Osteoblast (primary cell): ENCODE measurements around the gene SAPCD2. TPM values are rescaled to one million over a fixed set of nuclear protein-coding genes. Genes with fewer than 3 reads are reported as not detected.

Experiments
- DNase-seq: peaks from one replicate; pipeline ENCODE4 v3.0.0; 2011; ENCODE audit warnings: low spot score, mixed read lengths; ENCODE audit not compliant: insufficient read length; ENCODE audit errors: missing footprints
- H2AFZ ChIP-seq: 2 replicates; pipeline ENCODE4 v1.6.0; 2011; ENCODE audit warnings: mild to moderate bottlenecking, low read length
- H3K27ac ChIP-seq: 2 replicates; pipeline ENCODE4 v1.5.1; 2011; ENCODE audit warnings: mild to moderate bottlenecking, low read depth, low read length, moderate library complexity
- H3K27me3 ChIP-seq: 2 replicates; pipeline ENCODE4 v1.6.0; 2012; ENCODE audit warnings: mild to moderate bottlenecking, control low read depth, inconsistent platforms, low read length, moderate library complexity; ENCODE audit not compliant: insufficient read depth
- H3K36me3 ChIP-seq: 2 replicates; pipeline ENCODE4 v1.5.1; 2011; ENCODE audit warnings: mild to moderate bottlenecking, low read length, control low read depth, moderate library complexity; ENCODE audit not compliant: insufficient read depth
- H3K4me1 ChIP-seq: 2 replicates; pipeline ENCODE4 v1.5.1; 2011; ENCODE audit warnings: mild to moderate bottlenecking, low read length, control low read depth, moderate library complexity; ENCODE audit not compliant: insufficient read depth
- H3K4me2 ChIP-seq: 2 replicates; pipeline ENCODE4 v1.6.0; 2011; ENCODE audit warnings: mild to moderate bottlenecking, low read length; ENCODE audit not compliant: insufficient read depth
- H3K4me3 ChIP-seq: fragments of 200-600 bp; sonication (generic); 3 replicates; pipeline ENCODE4 v1.5.1; 2012; ENCODE audit warnings: mild to moderate bottlenecking, low read length, inconsistent platforms; ENCODE audit not compliant: insufficient read depth
- H3K79me2 ChIP-seq: 2 replicates; pipeline ENCODE4 v1.6.0; 2012; ENCODE audit warnings: mild to moderate bottlenecking, low read length, control low read depth, inconsistent platforms; ENCODE audit not compliant: insufficient read depth
- H3K9me3 ChIP-seq: 2 replicates; pipeline ENCODE4 v1.5.1; 2011; ENCODE audit warnings: low read depth, low read length, control low read depth
- H4K20me1 ChIP-seq: 2 replicates; pipeline ENCODE4 v1.6.0; 2012; ENCODE audit warnings: mild to moderate bottlenecking, low read length, control low read depth; ENCODE audit not compliant: insufficient read depth
- total RNA-seq: library from RNA; depleted of rRNA; stranded (reverse); fragments of >200 nt; gene quantifications from 2 replicates; pipeline ENCODE4 v1.2.3, GENCODE V29; 2012
- TF ChIP-seq, protein P1 (sequence below): IDR thresholded peaks from 2 replicates; pipeline ENCODE4 v1.5.1; 2011; ENCODE audit warnings: mild to moderate bottlenecking, low read depth, low read length, moderate library complexity; ENCODE audit errors: extremely low read depth

The SAPCD2 gene
- total RNA-seq, 1 donor, result 1.1 TPM

- peak overlapping the region; percentile 62 for H2AFZ ChIP-seq
- TF ChIP-seq, protein P1, sequence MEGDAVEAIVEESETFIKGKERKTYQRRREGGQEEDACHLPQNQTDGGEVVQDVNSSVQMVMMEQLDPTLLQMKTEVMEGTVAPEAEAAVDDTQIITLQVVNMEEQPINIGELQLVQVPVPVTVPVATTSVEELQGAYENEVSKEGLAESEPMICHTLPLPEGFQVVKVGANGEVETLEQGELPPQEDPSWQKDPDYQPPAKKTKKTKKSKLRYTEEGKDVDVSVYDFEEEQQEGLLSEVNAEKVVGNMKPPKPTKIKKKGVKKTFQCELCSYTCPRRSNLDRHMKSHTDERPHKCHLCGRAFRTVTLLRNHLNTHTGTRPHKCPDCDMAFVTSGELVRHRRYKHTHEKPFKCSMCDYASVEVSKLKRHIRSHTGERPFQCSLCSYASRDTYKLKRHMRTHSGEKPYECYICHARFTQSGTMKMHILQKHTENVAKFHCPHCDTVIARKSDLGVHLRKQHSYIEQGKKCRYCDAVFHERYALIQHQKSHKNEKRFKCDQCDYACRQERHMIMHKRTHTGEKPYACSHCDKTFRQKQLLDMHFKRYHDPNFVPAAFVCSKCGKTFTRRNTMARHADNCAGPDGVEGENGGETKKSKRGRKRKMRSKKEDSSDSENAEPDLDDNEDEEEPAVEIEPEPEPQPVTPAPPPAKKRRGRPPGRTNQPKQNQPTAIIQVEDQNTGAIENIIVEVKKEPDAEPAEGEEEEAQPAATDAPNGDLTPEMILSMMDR, result no peak
- peak overlapping the region; percentile 71 for H3K4me3 ChIP-seq
- H3K27ac ChIP-seq, result no peak overlapping the region
- peaks cover 6% of the 10 kb centered on the region for H4K20me1 ChIP-seq
- H3K9me3 ChIP-seq, result no peaks in the 10 kb centered on the region
- peak overlapping the region; percentile 82 for H3K4me2 ChIP-seq
- no peaks in the 10 kb centered on the region for H3K36me3 ChIP-seq
- H3K79me2 ChIP-seq, result no peaks in the 10 kb centered on the region
- H3K4me1 ChIP-seq, result peaks cover 5% of the 10 kb centered on the region
- H3K27me3 ChIP-seq, result no peaks in the 10 kb centered on the region
- peak; percentile 58 for DNase-seq
Measured at GRCh38 chr9:137071282-137071681, 925 bp upstream of the SAPCD2 start.

DNA sequence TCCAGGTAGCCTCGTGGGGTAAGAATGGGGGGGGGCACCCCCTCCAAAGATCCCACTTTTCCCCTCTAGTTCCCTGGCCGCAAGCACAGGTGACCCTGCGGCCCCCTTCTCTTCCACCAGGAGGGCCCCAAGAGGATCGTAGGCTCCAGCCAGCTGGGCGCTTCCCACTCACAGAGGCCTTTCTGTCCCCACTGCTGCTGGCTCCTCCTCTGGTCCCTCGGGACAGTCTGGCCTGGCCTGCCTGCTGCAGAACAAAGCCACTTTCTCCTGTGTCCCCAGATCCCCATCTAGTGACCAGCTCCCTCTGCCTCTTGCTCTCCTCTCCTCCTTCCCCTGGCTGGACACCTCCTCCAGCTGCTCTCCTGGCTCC lies 534 bp upstream of the SAPCD2 start:
- Histone ChIP-seq H2AFZ (peak overlapping the region; percentile 62), H3K79me2 (no peaks in the 10 kb centered on the region), H3K27ac (no peak overlapping the region), H4K20me1 (peaks cover 6% of the 10 kb centered on the region), H3K4me1 (peaks cover 5% of the 10 kb centered on the region), H3K4me3 (peak overlapping the region; percentile 71), H3K27me3 (no peaks in the 10 kb centered on the region), H3K9me3 (no peaks in the 10 kb centered on the region), H3K4me2 (peak overlapping the region; percentile 82), H3K36me3 (no peaks in the 10 kb centered on the region)
- no peak for DNase-seq
- TF ChIP-seq, protein P1, result no peak

- DNase-seq, result peak; percentile 87
- TF ChIP-seq, protein P1, result no peak
Measured at GRCh38 chr9:137069508-137070091, 757 bp downstream of the SAPCD2 start.

DNA sequence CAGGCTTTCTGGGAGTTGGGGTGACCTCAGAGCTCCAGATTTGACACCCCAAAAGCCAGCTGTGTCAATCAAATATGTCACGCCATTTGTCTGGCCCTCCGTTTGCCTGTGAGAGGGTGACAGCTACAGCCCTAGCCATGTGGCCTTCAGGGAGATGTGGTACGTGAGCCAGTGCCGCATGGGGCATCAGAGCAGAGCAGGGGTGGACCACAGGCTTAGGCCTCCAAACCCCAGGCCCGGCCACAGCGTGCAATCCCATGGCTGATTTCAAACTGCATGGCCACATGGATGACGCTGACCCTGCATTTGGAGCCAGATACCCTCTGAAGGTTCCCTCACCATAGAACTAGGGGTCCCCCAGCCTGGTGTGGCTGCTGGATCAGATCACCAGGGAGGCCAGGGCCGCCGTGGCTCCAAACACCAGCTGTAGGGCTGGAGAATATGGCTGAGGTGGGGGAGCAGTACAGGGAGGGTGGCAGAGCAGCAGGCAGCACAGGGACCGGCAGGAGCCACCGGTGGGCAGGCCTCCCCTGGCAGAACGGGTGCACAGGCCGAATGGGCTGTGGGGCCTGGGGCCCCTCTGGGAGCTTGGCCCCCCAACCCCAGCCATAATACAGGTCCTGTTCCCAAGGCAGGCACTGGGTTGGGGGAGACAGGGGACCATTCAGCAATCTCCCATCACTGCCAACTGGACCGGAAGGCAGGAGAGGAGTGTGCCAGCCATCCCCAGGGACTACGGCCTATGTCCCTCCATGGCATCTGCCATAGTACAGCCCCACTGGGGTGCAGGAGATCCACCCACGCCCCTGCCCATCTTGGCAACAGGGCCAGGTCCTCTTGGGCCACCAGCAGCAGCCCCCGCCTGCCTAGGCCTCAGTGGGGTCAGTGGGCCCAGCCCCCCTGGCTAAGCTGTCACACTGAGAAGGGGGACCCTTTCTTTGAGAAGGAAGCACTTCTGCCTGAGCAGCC lies 1.5 kb downstream of the SAPCD2 start:
- H3K36me3 ChIP-seq, result no peaks in the 10 kb centered on the region
- H3K9me3 ChIP-seq, result no peaks in the 10 kb centered on the region
- peak overlapping the region; percentile 35 for H3K4me3 ChIP-seq
- TF ChIP-seq, protein P1, result no peak
- peak; percentile 72 for DNase-seq
- no peaks in the 10 kb centered on the region for H3K79me2 ChIP-seq
- H2AFZ ChIP-seq, result no peak overlapping the region
- no peaks in the 10 kb centered on the region for H3K27me3 ChIP-seq
- peaks cover 5% of the 10 kb centered on the region for H3K4me1 ChIP-seq
- H3K4me2 ChIP-seq, result peak overlapping the region; percentile 82
- H4K20me1 ChIP-seq, result peaks cover 6% of the 10 kb centered on the region
- H3K27ac ChIP-seq, result no peak overlapping the region

More at GRCh38 chr9:137069508-137070091, 757 bp downstream of the SAPCD2 start:
- Histone ChIP-seq H3K4me3 (peak overlapping the region; percentile 35), H3K9me3 (no peaks in the 10 kb centered on the region), H3K36me3 (no peaks in the 10 kb centered on the region), H4K20me1 (peaks cover 6% of the 10 kb centered on the region), H3K27ac (no peak overlapping the region), H3K79me2 (no peaks in the 10 kb centered on the region), H3K4me1 (peaks cover 5% of the 10 kb centered on the region), H3K4me2 (peak overlapping the region; percentile 82), H2AFZ (no peak overlapping the region), H3K27me3 (no peaks in the 10 kb centered on the region)
